DMS79 (cell line): Measurements from ENCODE around the gene ESR2.
"Not testable (repeated sequence)": the region's sequence is repeated elsewhere in the genome, so short reads cannot be mapped to it uniquely, and the experiment has no call there.

ENCODE experiments used
- DNase-seq: peaks from one replicate; lab custom pipeline; 2025; lab: John Stamatoyannopoulos, UW

ESR2 gene

DNA sequence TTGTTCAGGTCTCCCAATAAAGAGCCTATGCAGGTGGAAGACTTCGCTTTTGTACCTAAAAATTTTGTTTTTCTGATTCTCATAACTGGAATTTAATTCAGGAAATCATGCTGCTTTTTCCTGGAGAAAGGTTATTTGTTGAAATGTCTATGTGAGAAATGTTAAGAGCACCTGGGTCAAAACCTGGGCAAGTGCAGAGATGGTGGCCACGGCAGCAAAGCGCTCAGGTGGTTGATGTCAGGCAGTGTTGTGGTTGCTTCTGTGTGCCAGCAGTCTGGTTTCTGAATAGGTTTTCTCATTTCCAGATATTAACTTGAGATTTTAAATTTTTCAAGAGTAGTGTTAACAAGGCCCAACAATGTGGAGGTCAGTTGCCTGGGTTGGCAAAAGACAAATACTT, 96.2 kb downstream of the ESR2 start:
- DNase-seq, result no peak

DNA sequence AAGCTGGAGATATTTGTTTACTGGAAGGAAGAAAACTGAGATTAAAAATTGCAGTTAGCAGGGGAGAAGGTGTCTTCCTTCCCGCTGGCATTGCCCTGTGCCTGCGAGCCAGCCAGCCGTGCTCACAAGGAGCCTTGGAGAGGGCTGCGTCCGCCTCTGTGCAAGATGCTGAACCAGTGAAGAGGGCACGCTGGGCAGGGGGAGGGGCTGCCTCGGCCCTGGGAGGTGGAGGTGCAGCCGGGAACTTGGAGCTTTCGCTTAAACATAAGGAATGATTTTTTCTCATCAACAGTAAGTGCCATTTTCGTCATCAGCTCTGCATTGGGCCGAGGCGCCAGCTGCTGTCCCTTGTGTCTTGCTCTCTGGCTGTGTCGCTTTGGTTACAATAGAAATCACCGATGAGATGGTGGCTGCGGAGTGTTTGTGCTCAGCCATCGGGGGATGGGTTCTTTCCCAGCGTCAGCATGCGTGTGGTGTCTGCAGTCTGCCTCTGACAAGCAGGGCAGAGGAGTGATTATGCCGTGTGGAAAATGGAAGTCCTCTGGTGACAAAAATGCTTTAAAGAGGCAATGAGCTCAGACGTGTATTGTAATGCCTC, 97.3 kb downstream of the ESR2 start:
- peak; percentile 94 for DNase-seq

DNA sequence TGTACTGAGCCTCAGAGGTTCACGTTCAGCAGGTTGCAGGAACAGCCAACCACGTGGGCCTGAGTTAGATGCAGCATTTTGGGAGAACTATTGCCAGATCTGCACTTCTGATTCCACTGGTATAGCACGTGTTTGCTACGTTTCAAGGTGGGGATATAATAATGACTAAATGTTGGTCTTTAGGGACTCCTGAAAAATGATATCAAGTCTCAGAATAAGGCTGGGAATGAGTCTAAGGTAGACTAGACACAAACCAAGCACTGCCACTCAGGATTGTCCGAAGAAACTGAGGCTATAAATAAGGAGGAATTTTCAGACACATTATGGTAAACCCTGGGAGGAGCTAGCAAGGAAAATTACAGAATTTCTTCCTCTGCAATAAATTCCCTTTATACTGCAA, 98.1 kb downstream of the ESR2 start:
- DNase-seq, result no peak

- no peak for DNase-seq
These were observed 99.0 kb downstream of the ESR2 start for GRCh38 chr14:64195199-64195598.

- no peak for DNase-seq
These were observed 99.8 kb downstream of the ESR2 start for GRCh38 chr14:64194404-64194803.

GRCh38 chr14:64193821-64194220, 100.3 kb downstream of the ESR2 start:
- DNase-seq, result no peak

DNA sequence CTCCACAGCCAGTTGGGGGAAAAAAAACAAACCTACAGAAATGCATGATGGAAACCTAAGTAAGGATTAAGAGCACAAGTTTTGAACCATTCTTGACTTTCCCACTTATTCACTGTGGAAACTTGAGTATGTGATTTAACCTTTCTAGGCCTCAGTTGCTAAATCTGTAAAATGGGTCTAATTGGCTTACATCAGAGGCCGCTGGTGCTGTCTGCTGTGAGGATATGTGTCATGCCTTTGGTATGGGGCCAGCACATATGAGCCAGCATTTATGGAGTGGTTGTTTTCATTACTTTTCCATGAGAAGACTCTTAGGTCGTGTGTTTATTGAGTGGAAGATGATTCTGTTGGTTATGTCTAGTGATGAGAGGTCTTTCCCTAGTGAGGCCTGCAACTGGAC, 102.4 kb downstream of the ESR2 start:
- no peak for DNase-seq

GRCh38 chr14:64190974-64191502, 103.1 kb downstream of the ESR2 start:
- no peak for DNase-seq

DNA sequence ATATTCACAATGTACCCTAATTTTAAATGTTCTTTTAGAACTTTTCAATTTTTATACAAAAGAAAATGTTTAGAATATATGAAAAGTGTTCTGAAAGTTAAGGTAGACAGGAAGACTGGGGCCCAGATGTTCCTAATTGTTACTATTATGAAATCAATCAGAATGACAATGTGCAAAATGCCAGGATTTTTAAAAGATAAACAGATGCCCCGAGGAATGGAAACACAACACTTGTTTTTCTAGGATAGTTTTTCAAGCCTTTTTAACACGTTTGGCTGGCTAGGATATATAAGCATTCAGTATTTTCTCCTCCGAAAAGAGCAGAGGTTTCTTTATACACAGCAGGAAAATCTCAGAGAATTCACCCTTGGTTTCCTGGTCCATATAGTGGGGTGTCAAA, 106.8 kb downstream of the ESR2 start:
- DNase-seq, result no peak

DNA sequence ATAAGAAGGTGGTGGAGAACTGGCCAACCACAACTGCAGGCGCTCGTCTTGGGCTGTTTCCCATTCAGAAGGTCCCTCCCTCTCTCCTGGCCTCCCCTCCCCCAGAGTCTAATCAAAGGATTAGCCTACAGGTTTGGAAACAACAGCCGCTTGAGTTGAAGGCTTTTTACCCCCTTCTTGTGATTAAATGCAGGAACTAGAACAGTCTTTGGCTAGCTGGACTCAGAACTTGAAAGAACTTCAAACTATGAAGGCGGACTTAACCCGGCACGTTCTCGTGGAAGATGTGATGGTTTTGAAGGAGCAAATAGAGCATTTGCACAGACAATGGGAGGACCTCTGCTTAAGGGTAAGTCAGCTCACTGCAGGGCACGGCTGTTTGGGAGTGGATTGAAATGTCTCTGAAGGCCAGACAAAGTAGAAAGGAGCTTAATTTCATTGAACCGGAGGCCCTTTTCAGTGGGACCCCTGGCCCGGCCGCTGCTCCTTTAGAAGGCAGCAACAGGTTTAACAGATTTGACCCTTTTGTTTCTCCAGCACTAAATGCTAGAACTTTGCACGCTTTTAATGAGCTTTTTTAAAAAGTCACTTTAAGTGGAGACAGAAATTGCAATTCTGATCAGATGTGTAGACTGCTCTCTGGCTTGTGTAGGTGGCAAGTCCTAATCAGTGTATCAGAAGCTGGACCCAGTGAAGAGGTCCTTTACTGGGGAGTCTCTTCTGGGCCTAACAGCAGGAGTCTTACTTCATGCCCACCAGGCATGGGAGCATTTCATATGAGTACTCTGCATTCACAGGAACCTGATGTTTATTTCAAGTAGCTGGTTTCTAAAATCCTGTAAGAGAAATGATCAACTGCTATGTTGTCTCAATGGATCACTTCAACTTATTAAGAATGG, 107.7 kb downstream of the ESR2 start:
- DNase-seq, result no peak

GRCh38 chr14:64185184-64185583, 109.0 kb downstream of the ESR2 start:
- no peak for DNase-seq

GRCh38 chr14:64184103-64184729, 110.0 kb downstream of the ESR2 start:
- no peak for DNase-seq

DNA sequence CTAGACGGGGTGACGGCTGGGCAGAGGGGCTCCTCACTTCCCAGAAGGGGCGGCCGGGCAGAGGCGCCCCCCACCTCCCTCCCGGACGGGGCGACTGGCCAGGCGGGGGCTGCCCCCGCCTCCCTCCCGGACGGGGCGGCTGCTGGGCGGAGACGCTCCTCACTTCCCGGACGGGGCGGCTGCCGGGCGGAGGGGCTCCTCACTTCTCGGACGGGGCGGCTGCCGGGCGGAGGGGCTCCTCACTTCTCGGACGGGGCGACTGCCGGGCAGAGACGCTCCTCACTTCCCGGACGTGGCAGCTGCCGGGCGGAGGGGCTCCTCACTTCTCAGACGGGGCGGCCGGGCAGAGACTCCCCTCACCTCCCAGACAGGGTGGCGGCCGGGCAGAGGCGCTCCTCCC, 111.3 kb downstream of the ESR2 start:
- not testable (repeated sequence) for DNase-seq

- DNase-seq, result no peak
These were observed 115.4 kb downstream of the ESR2 start for GRCh38 chr14:64178814-64179213.

DNA sequence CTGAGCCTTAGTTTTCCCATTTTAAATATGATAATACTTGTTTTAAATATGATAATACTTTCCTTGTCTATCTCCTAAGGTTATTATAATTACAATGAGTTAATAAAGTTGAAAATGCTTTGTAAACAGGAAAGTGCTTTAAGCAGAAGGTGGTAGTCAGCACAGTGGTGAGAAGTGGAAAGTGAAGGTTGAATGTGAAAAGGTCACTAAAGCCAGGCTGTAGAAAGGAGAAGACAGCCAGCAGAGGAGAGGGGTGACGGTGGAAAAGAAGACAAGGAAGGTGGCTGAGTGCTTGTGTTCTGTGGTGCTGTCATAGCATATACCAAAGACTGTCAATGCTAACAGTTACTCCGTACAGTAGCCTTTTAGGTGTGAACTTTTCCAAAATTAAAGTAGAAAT, 117.8 kb downstream of the ESR2 start:
- DNase-seq, result no peak

DNA sequence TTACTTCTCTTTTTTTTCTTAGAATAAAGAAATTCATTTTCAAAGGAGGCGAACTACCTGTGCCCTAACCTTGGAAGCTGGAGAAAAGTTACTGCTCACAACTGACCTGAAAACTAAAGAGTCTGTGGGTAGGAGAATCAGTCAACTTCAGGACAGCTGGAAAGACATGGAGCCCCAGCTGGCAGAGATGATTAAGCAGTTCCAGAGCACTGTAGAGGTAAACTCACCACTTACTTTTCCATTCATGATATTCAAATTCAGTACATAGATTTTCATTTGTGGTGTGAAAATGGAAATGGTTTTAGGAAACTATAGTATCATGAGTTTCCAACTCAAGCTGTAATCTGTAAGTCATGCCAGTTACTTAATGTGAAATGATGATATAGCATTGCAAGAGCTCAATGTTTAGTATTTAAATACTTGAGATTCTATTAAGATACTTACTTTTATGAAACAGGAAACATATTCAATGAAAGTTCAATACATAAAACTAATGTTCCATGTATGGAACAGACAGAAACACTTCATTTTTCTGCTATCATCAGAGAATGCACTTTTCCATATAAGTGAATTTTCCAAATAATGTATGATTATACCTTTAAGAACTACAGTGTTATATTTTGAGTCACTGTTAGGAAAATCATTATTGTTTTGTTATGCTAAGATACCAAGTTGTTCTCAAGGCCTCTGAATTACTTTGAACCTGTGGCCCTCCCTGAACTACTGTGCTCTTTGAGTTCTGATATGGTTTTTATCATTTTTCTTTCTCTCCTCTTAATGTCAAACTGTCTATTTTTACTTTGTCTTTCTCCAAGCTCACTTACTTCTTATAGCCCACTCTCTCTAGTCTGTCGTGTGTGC, 119.0 kb downstream of the ESR2 start:
- DNase-seq, result no peak

DNA sequence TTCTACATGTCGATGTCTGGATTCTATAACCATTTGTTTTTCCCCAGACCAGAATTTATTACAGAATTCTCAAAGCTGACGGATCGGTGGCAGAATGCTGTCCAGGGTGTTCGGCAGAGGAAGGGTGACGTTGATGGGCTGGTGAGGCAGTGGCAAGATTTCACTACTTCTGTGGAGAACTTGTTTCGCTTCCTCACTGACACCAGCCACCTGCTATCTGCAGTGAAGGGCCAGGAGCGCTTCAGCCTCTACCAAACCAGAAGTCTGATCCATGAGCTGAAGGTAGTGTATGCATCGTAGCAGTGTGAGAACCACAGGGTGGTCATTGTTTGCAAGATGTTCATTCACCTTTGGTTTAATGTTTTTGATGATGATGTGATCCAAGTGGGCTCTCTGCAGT, 124.0 kb downstream of the ESR2 start:
- DNase-seq, result no peak

DNA sequence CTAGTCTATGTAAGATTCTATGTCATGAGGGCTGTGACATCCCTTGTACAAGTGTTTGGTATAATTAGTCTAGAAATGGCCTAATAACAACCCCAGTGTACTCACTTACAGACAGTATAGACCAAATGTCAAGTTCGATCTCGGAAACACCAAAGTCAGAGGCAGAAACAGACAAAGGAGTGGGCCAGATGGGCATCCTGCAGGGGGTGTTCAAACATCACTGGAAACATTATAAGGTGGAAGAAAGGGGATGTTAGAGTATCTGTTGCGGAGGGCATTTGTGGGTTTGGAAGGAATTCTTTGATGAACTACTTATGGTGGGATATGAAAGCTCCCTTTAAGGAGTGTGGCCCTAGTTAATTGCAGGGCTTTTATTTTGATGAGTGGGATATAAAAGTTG, 134.6 kb downstream of the ESR2 start:
- no peak for DNase-seq

DNA sequence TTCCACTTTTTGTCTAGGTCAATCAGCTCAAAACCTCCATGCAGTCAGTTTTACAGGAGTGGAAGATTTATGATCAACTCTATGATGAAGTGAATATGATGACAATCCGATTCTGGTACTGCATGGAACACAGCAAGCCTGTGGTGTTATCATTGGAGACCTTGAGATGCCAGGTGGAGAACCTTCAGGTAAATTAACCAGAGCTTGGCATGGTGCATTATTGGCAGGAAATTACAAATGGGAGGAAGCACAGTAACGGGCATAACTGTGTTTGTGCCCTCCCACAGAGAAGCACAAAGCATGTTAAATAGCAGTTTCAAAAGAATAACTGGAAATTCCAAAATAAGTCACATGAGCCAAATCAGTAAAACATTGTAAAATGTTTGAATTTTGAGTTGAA, 135.6 kb downstream of the ESR2 start:
- no peak for DNase-seq

DNA sequence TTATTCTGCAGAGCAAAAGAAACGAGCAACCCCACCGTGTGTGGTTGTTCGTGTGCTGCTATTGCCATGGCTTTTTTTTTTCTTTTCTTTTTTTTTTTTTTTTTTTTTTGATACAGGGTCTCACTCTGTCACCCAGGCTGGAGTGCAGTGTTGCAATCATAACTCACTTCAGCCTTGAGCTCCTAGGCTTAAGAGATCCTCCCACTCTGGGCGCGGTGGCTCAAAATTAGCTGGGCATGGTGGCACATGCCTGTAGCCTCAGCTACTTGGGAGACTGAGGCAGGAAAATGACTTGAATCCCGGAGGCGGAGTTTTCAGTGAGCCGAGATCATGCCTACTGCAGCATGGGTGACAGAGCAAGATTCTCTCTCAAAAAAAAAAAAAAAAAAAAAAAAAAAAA, 144.2 kb downstream of the ESR2 start:
- DNase-seq, result no peak

- no peak for DNase-seq
These were observed 146.9 kb downstream of the ESR2 start for GRCh38 chr14:64147126-64147790.
